Endothelial cell of umbilical vein (primary cell): Measurements from ENCODE around the gene PROB1. TPM values are rescaled to one million over a fixed set of nuclear protein-coding genes. Genes with fewer than 3 reads are reported as not detected.

Experiments
- BruUV-seq: library from RNA; stranded (reverse); fragments of 400-500 nt; replicated peaks from 2 replicates; lab custom pipeline; 2021; lab: Mats Ljungman, UMichigan
- CTCF ChIA-PET: fragments of 300-600, 350-600 bp; sonication (Branson Sonifier 250); formaldehyde crosslinking; loops from one replicate; lab custom pipeline; 2021; ENCODE audit warnings: antibody characterized with exemption, inconsistent platforms; lab: Charles Lee
- POLR2A ChIA-PET: fragments of 300-600, 350-600 bp; sonication (Branson Sonifier 250); formaldehyde crosslinking; loops from one replicate; lab custom pipeline; 2021; ENCODE audit warnings: antibody characterized with exemption, inconsistent platforms; lab: Charles Lee
- DNase-seq: peaks from one replicate; pipeline ENCODE4 v3.0.0-alpha.2; 2011; ENCODE audit warnings: low read depth, low spot score
- FAIRE-seq: peaks from 2 replicates; lab custom pipeline; 2011; peaks lifted over from hg19 to GRCh38; lab: Jason Lieb, UNC
- H2AFZ ChIP-seq: 2 replicates; pipeline ENCODE4 v1.6.0; 2012; ENCODE audit warnings: low read depth, low read length, control low read depth, inconsistent platforms
- H3K27ac ChIP-seq: 2 replicates; pipeline ENCODE4 v1.5.1; 2011; ENCODE audit warnings: low read depth, mild to moderate bottlenecking, control low read depth, low read length, moderate library complexity; ENCODE audit not compliant: insufficient read depth
- H3K27me3 ChIP-seq, 2 experiments: 2 replicates each; pipeline versions ENCODE4 v1.6.0 to v1.6.1; 2011; ENCODE audit warnings: low read length in 2 of 2, mixed read lengths in 1 of 2; ENCODE audit not compliant: control insufficient read depth in 2 of 2, insufficient read depth in 2 of 2
- H3K36me3 ChIP-seq, 2 experiments: 2 replicates in 1 of 2; 3 replicates in 1 of 2; pipeline ENCODE4 v1.5.1; 2011; ENCODE audit warnings: low read length in 2 of 2, mild to moderate bottlenecking in 1 of 2, moderate library complexity in 1 of 2; ENCODE audit not compliant: control insufficient read depth in 2 of 2, insufficient read depth in 2 of 2; ENCODE audit errors: extremely low read depth in 1 of 2
- H3K4me1 ChIP-seq: 3 replicates; pipeline ENCODE4 v1.5.1; 2011; ENCODE audit warnings: mild to moderate bottlenecking, low read length; ENCODE audit not compliant: control insufficient read depth, insufficient read depth; ENCODE audit errors: extremely low read depth
- H3K4me2 ChIP-seq: 2 replicates; pipeline ENCODE4 v1.6.1; 2011; ENCODE audit warnings: low read length, control low read depth, mixed read lengths; ENCODE audit not compliant: insufficient read depth
- H3K4me3 ChIP-seq, 3 experiments: fragments of 200-600 bp in 1 of 3; sonication (generic), shearing (Covaris generic) in 1 of 3; replicated peaks in 1 of 3; 2 replicates each; pipeline ENCODE4 v1.5.1; 2011 to 2016; ENCODE audit warnings: control low read depth in 3 of 3, low read length in 3 of 3, mild to moderate bottlenecking in 2 of 3, inconsistent platforms in 1 of 3, low read depth in 1 of 3, moderate library complexity in 1 of 3; ENCODE audit not compliant: insufficient read depth in 1 of 3
- H3K79me2 ChIP-seq: 2 replicates; pipeline ENCODE4 v1.6.0; 2012; ENCODE audit warnings: low read length, inconsistent platforms; ENCODE audit not compliant: control insufficient read depth, insufficient read depth
- H3K9ac ChIP-seq: replicated peaks from 2 replicates; pipeline ENCODE3; 2011; ENCODE audit warnings: low read length, control low read depth; ENCODE audit not compliant: insufficient read depth; ENCODE audit errors: extremely low read depth
- H3K9me1 ChIP-seq: replicated peaks from 3 replicates; pipeline ENCODE4 v1.6.0; 2011; ENCODE audit warnings: mild to moderate bottlenecking, low read length; ENCODE audit not compliant: control insufficient read depth, insufficient read depth; ENCODE audit errors: extremely low read depth
- H3K9me3 ChIP-seq: replicated peaks from 2 replicates; pipeline ENCODE4 v1.5.1; 2012; ENCODE audit warnings: low read length, inconsistent platforms; ENCODE audit not compliant: control insufficient read depth, insufficient read depth
- H4K20me1 ChIP-seq: replicated peaks from 2 replicates; pipeline ENCODE3; 2011; ENCODE audit warnings: mild to moderate bottlenecking, low read length; ENCODE audit not compliant: control insufficient read depth, insufficient read depth; ENCODE audit errors: extremely low read depth
- CTCF ChIP-seq, 2 donors: IDR thresholded peaks; 1 replicate in 1 of 2; 2 replicates in 1 of 2; pipeline ENCODE4 v1.5.1; 2011; ENCODE audit warnings: low read length in 2 of 2, mild to moderate bottlenecking in 2 of 2, moderate library complexity in 2 of 2, control low read depth in 1 of 2, inconsistent platforms in 1 of 2, low read depth in 1 of 2; ENCODE audit not compliant: insufficient read depth in 1 of 2; ENCODE audit errors: extremely low read depth in 1 of 2
- EZH2 ChIP-seq: IDR thresholded peaks from 2 replicates; pipeline ENCODE4 v1.6.1; 2012; ENCODE audit warnings: borderline replicate concordance, low read depth, mild to moderate bottlenecking, moderate library complexity, low read length, inconsistent platforms; ENCODE audit not compliant: severe bottlenecking
- FOS ChIP-seq: IDR thresholded peaks from 2 replicates; pipeline ENCODE4 v1.6.1; 2011; ENCODE audit warnings: mild to moderate bottlenecking, low read length, moderate library complexity, borderline replicate concordance; ENCODE audit not compliant: insufficient read depth
- GATA2 ChIP-seq: IDR thresholded peaks from 2 replicates; pipeline ENCODE4 v1.7.0; 2011; ENCODE audit warnings: low read depth, mild to moderate bottlenecking, moderate library complexity, mixed read lengths, low read length; ENCODE audit not compliant: insufficient read length, insufficient read depth
- JUN ChIP-seq: IDR thresholded peaks from 2 replicates; pipeline ENCODE4 v1.6.1; 2011; ENCODE audit warnings: borderline replicate concordance, low read depth; ENCODE audit not compliant: insufficient read length, insufficient read depth
- MAX ChIP-seq: IDR thresholded peaks from 2 replicates; pipeline ENCODE4 v1.6.1; 2011; ENCODE audit not compliant: insufficient read depth, insufficient read length
- MYC ChIP-seq: IDR thresholded peaks from one replicate; pipeline ENCODE4 v1.6.1; 2011; ENCODE audit warnings: mild to moderate bottlenecking, low read depth, low read length
- POLR2A ChIP-seq: IDR thresholded peaks from 2 replicates; pipeline ENCODE4 v1.6.1; 2012; ENCODE audit warnings: low read depth, mild to moderate bottlenecking, control low read depth, low read length
- POLR2AphosphoS5 ChIP-seq: IDR thresholded peaks from 2 replicates; pipeline ENCODE4 v1.6.1; 2012; ENCODE audit warnings: low read depth, mild to moderate bottlenecking, control low read depth, low read length, moderate library complexity; ENCODE audit not compliant: insufficient read depth
- dilution Hi-C: fragments of 300-500 bp; cut with MboI; formaldehyde crosslinking; loops from one replicate; pipeline ENCODE4 v1.15.0; 2019; ENCODE audit warnings: low sequenced_read_pairs; ENCODE audit not compliant: extremely low pct_ligation_motif_present
- intact Hi-C: fragments of 100-400 bp; cut with micrococcal nuclease; formaldehyde crosslinking; loops from one replicate; pipeline ENCODE4 v1.10.0; 2022
- polyA plus RNA-seq, 4 experiments: library from polyadenylated mRNA; depleted of rRNA in 3 of 4; stranded (reverse) in 3 of 4; unstranded in 1 of 4; fragments of >200 nt; gene quantifications; 2 replicates each; pipeline versions ENCODE4 v1.2.1 to v1.2.3, GENCODE V29; 2011 to 2012; ENCODE audit warnings: missing spikeins in 1 of 4
- total RNA-seq: library from RNA; stranded (reverse); gene quantifications from 2 replicates; pipeline ENCODE4 v1.2.3, GENCODE V29; 2021

PROB1 gene
- total and polyA plus RNA-seq, 2 donors (not counting 3 experiments of a cell fraction or from before 2014, with no cell fraction given), result 0.47 to 1.9 TPM

- Histone ChIP-seq H2AFZ (no peak overlapping the region), H4K20me1 (no peaks in the 10 kb centered on the region), H3K27ac (no peak overlapping the region), H3K9ac (no peak overlapping the region), H3K79me2 (no peaks in the 10 kb centered on the region), H3K9me1 (no peaks in the 10 kb centered on the region), H3K27me3 (no peaks in the 10 kb centered on the region), H3K4me3 (no peak overlapping the region), H3K4me1 (peaks cover 6% of the 10 kb centered on the region), H3K4me2 (no peak overlapping the region), H3K9me3 (no peaks in the 10 kb centered on the region), H3K36me3 (no peaks in the 10 kb centered on the region)
- TF ChIP-seq POLR2A, result no peak
- TF ChIP-seq JUN, result no peak
- TF ChIP-seq FOS, result no peak
- TF ChIP-seq POLR2AphosphoS5, result no peak
- TF ChIP-seq CTCF (IDR thresholded peaks at IDR 0.05; ENCODE audit: extremely low read depth in 1 of 2, insufficient read depth in 1 of 2, low read depth in 1 of 2, low read length in 2 of 2), result no peak
- no peak for TF ChIP-seq GATA2
- TF ChIP-seq MAX, result no peak
- TF ChIP-seq EZH2, result no peak
- no peak for TF ChIP-seq MYC
- no peak for DNase-seq
- FAIRE-seq, result no peak
- CTCF ChIA-PET, result no interaction called here
- no TSS peak for BruUV-seq
- intact Hi-C loops (no loop called here), dilution Hi-C loops (no loop called here)
- POLR2A ChIA-PET, result no interaction called here
Observed at GRCh38 chr5:139383993-139384590, 10.8 kb downstream of the PROB1 start.
